Measurements from ENCODE around the gene PSMD6. TPM values are rescaled to one million over a fixed set of nuclear protein-coding genes. Genes with fewer than 3 reads are reported as not detected.

The PSMD6 gene
- total and polyA plus RNA-seq, 8 donors = 15.8 to 98.5 (median 55.5) TPM

GRCh38 chr3:63980019-63980418 lies 43.3 kb downstream of the PSMD6 start:
- Histone ChIP-seq H3K4me3 (no peak overlapping the region), H3K36me3 (peaks cover 31 to 54% (median 53%) of the 10 kb centered on the region in 4 donors), H3K9me3 (no peaks in the 10 kb centered on the region), H3K27ac (peak overlapping the region in 2 of 5 donors; percentile 11 to 40), H3K27me3 (no peaks in the 10 kb centered on the region), H3K4me1 (peaks cover 10 to 62% (median 37%) of the 10 kb centered on the region in 4 donors)
- intact Hi-C loops (cut with DNase I; ENCODE audit: low total_unique reads) = no loop called here
- DNase-seq = no peak
- TF ChIP-seq CTCF (IDR thresholded peaks at IDR 0.05) = no peak
- no peak for TF ChIP-seq POLR2A (IDR thresholded peaks at IDR 0.05)
- TF ChIP-seq POLR2AphosphoS5 (IDR thresholded peaks at IDR 0.05) = no peak
- no peak for TF ChIP-seq EP300 (IDR thresholded peaks at IDR 0.05)
- 86 to 95% (median 94%) methylated on average over 2 of the region's 2 CpGs for WGBS, 5 donors

- peak in 1 of 2 donors; percentile 37 for DNase-seq
- peaks cover 30 to 47% (median 46%) of the 10 kb centered on the region in 4 donors for H3K36me3 ChIP-seq
- H3K4me3 ChIP-seq = no peak overlapping the region
- intact Hi-C loops (cut with DNase I; ENCODE audit: low total_unique reads) = no loop called here
- no peaks in the 10 kb centered on the region for H3K27me3 ChIP-seq
- 69 to 79% (median 69%) methylated on average over 12 of the region's 12 CpGs for WGBS, 5 donors
- TF ChIP-seq POLR2AphosphoS5 (IDR thresholded peaks at IDR 0.05) = no peak
- no peak for TF ChIP-seq EP300 (IDR thresholded peaks at IDR 0.05)
- no peak for TF ChIP-seq POLR2A (IDR thresholded peaks at IDR 0.05)
- no peak for TF ChIP-seq CTCF (IDR thresholded peaks at IDR 0.05)
- peaks cover 10 to 69% (median 40%) of the 10 kb centered on the region in 4 donors for H3K4me1 ChIP-seq
- no peaks in the 10 kb centered on the region for H3K9me3 ChIP-seq
- H3K27ac ChIP-seq = peak overlapping the region in 2 of 5 donors; percentile 11 to 16
Measured at GRCh38 chr3:63979093-63979885, 44.0 kb downstream of the PSMD6 start.

GRCh38 chr3:63977893-63978292 lies 45.4 kb downstream of the PSMD6 start:
- peaks cover 17 to 77% (median 49%) of the 10 kb centered on the region in 4 donors for H3K4me1 ChIP-seq
- H3K9me3 ChIP-seq = no peaks in the 10 kb centered on the region
- intact Hi-C loops (cut with DNase I; ENCODE audit: low total_unique reads) = no loop called here
- no peak for DNase-seq
- whole genome bisulfite sequencing, 5 donors = 73 to 77% (median 76%) methylated on average over 4 of the region's 4 CpGs
- H3K36me3 ChIP-seq = peaks cover 26 to 38% (median 32%) of the 10 kb centered on the region in 4 donors
- no peak overlapping the region for H3K27ac ChIP-seq
- TF ChIP-seq POLR2AphosphoS5 (IDR thresholded peaks at IDR 0.05) = no peak
- no peak for TF ChIP-seq POLR2A (IDR thresholded peaks at IDR 0.05)
- no peak for TF ChIP-seq CTCF (IDR thresholded peaks at IDR 0.05)
- no peak for TF ChIP-seq EP300 (IDR thresholded peaks at IDR 0.05)
- H3K27me3 ChIP-seq = no peaks in the 10 kb centered on the region
- H3K4me3 ChIP-seq = no peak overlapping the region

- no peak for TF ChIP-seq POLR2A (IDR thresholded peaks at IDR 0.05)
- no peak for DNase-seq
- no peaks in the 10 kb centered on the region for H3K27me3 ChIP-seq
- H3K4me3 ChIP-seq = no peak overlapping the region
- WGBS, 5 donors = 72 to 81% (median 79%) methylated on average over 2 of the region's 2 CpGs
- H3K27ac ChIP-seq = peak overlapping the region in 2 of 5 donors; percentile 36 to 48
- H3K9me3 ChIP-seq = no peaks in the 10 kb centered on the region
- peaks cover 16 to 28% (median 21%) of the 10 kb centered on the region in 4 donors for H3K36me3 ChIP-seq
- intact Hi-C loops (cut with DNase I; ENCODE audit: low total_unique reads) = no loop called here
- peaks cover 23 to 86% (median 60%) of the 10 kb centered on the region in 4 donors for H3K4me1 ChIP-seq
Measured at GRCh38 chr3:63976872-63977200, 46.5 kb downstream of the PSMD6 start.
